ENCODE data around the gene B3GALT4. TPM values are rescaled to one million over a fixed set of nuclear protein-coding genes. Genes with fewer than 3 reads are reported as not detected.
A peak's percentile ranks its signal among the peaks of the same experiment; 100 is the strongest.

The B3GALT4 gene
- total and polyA plus RNA-seq, 2 of the 13 experiments (the other 11 are each of a cell fraction or from before 2014, with no cell fraction given), result 0.04 to 0.27 TPM

- TF ChIP-seq ZNF337 (CRISPR knock-in tag; IDR thresholded peaks at IDR 0.05; ENCODE audit: borderline replicate concordance, low read depth) (peak; percentile 41; the same call in 1 of the 2 replicates), ZC3H4 (CRISPR knock-in tag; IDR thresholded peaks at IDR 0.05; ENCODE audit: borderline replicate concordance) (no peak; the same call in 1 of the 2 replicates), ZNF414 (CRISPR knock-in tag; IDR thresholded peaks at IDR 0.05) (peak; percentile 60; the same call in 1 of the 2 replicates), THYN1 (CRISPR knock-in tag; IDR thresholded peaks at IDR 0.05; ENCODE audit: borderline replicate concordance, low read depth) (no peak; the same call in 1 of the 2 replicates), ATF4 (CRISPR knock-in tag; IDR thresholded peaks at IDR 0.05) (no peak), LBX2 (CRISPR knock-in tag; IDR thresholded peaks at IDR 0.05; ENCODE audit: borderline replicate concordance) (peak; percentile 30; the same call in 1 of the 2 replicates), HMGXB4 (CRISPR knock-in tag; IDR thresholded peaks at IDR 0.05; ENCODE audit: borderline replicate concordance in 1 of 2, low read depth in 1 of 2) (peak; percentile 51 to 74; a peak in 3 of 4 replicates), SRSF1 (optimal IDR thresholded peaks at IDR 0.05; ENCODE audit: low read depth, low read length) (peak; percentile 76), ZNF589 (CRISPR knock-in tag; conservative IDR thresholded peaks at IDR 0.05) (no peak), ZNF747 (CRISPR knock-in tag; IDR thresholded peaks at IDR 0.05; ENCODE audit: borderline replicate concordance) (peak; percentile 19; the same call in 1 of the 2 replicates), ZBED4 (CRISPR knock-in tag; IDR thresholded peaks at IDR 0.05; ENCODE audit: borderline replicate concordance) (no peak; the same call in 1 of the 2 replicates), KLF6 (CRISPR knock-in tag; IDR thresholded peaks at IDR 0.05) (peak; percentile 77), ZNF670 (CRISPR knock-in tag; IDR thresholded peaks at IDR 0.05; ENCODE audit: borderline replicate concordance) (no peak; the same call in 1 of the 2 replicates), ATF6 (CRISPR knock-in tag; conservative IDR thresholded peaks at IDR 0.05) (no peak), NR2C2 (CRISPR knock-in tag; IDR thresholded peaks at IDR 0.05; ENCODE audit: borderline replicate concordance) (peak; percentile 33), HDAC1 (CRISPR knock-in tag; IDR thresholded peaks at IDR 0.05) (peak; percentile 70)
Measured at GRCh38 chr6:33248932-33249731, 27.8 kb upstream of the B3GALT4 start (continued).
